HepG2 (cell line): ENCODE measurements around the gene WNT3A. TPM values are rescaled to one million over a fixed set of nuclear protein-coding genes. Genes with fewer than 3 reads are reported as not detected.

Experiments
- ATF1 ChIP-seq: IDR thresholded peaks from 2 replicates; pipeline ENCODE4 v1.6.1; 2016; ENCODE audit warnings: mild to moderate bottlenecking, control low read depth
- ATF7-NPFF ChIP-seq: sonication (generic); formaldehyde crosslinking; IDR thresholded peaks from 2 replicates; pipeline ENCODE4 v1.8.1; 2023; ENCODE audit warnings: mild to moderate bottlenecking, low read depth, missing genetic modification reagents, moderate library complexity
- IKZF4 ChIP-seq: sonication (generic); formaldehyde crosslinking; IDR thresholded peaks from 2 replicates; pipeline ENCODE4 v1.5.1; 2020; ENCODE audit warnings: borderline replicate concordance, mild to moderate bottlenecking, low read depth, missing genetic modification reagents; ENCODE audit errors: not compliant biosample characterization
- KDM4B ChIP-seq: sonication (generic); formaldehyde crosslinking; IDR thresholded peaks from 2 replicates; pipeline ENCODE4 v1.4.0; 2020; ENCODE audit warnings: missing genetic modification reagents
- SIN3B ChIP-seq: fragments of 150-350 bp; IDR thresholded peaks from 2 replicates; pipeline ENCODE4 v1.6.1; 2014; ENCODE audit warnings: low read length
- TBL1XR1 ChIP-seq: fragments of 150-350 bp; IDR thresholded peaks from 2 replicates; pipeline ENCODE4 v1.6.1; 2014; ENCODE audit warnings: borderline replicate concordance, low read length; ENCODE audit not compliant: partially characterized antibody
- TCF7 ChIP-seq: sonication (generic); IDR thresholded peaks from 2 replicates; pipeline ENCODE4 v1.6.1; 2016; ENCODE audit warnings: antibody characterized with exemption, low read depth
- TOPORS ChIP-seq: sonication (generic); formaldehyde crosslinking; IDR thresholded peaks from 2 replicates; pipeline ENCODE4 v1.8.0; 2023; ENCODE audit warnings: mild to moderate bottlenecking, missing genetic modification reagents
- TRIM24 ChIP-seq: sonication (generic); formaldehyde crosslinking; IDR thresholded peaks from 2 replicates; pipeline ENCODE4 v1.8.0; 2022; ENCODE audit warnings: mild to moderate bottlenecking, missing genetic modification reagents
- ZNF251 ChIP-seq: sonication (generic); formaldehyde crosslinking; IDR thresholded peaks from 2 replicates; pipeline ENCODE4 v1.9.0; 2021; ENCODE audit warnings: mild to moderate bottlenecking, missing genetic modification reagents
- ZNF44 ChIP-seq: sonication (generic); formaldehyde crosslinking; IDR thresholded peaks from 2 replicates; pipeline ENCODE4 v1.5.1; 2020; ENCODE audit warnings: mild to moderate bottlenecking, missing genetic modification reagents
- ZNF569 ChIP-seq: sonication (generic); formaldehyde crosslinking; IDR thresholded peaks from 2 replicates; pipeline ENCODE4 v1.5.0; 2020; ENCODE audit warnings: mild to moderate bottlenecking, missing genetic modification reagents, moderate library complexity, borderline replicate concordance
- ZNF749 ChIP-seq: sonication (generic); formaldehyde crosslinking; IDR thresholded peaks from 2 replicates; pipeline ENCODE4 v1.8.0; 2022; ENCODE audit warnings: mild to moderate bottlenecking, missing genetic modification reagents, moderate library complexity, borderline replicate concordance
- ZNF777 ChIP-seq: sonication (generic); formaldehyde crosslinking; IDR thresholded peaks from 2 replicates; pipeline ENCODE4 v1.4.0; 2020; ENCODE audit warnings: missing genetic modification reagents
- polyA plus RNA-seq, 8 experiments: library from polyadenylated mRNA; depleted of rRNA in 3 of 8; stranded (reverse) in 7 of 8; unstranded in 1 of 8; fragments of >200 nt; fragmentation: Illumina TruSeq in 4 of 8; extraction: Trizol in 4 of 8; gene quantifications; 2 replicates each; pipeline versions ENCODE4 v1.2.1 to v1.2.3, GENCODE V29; 2011 to 2016; ENCODE audit warnings: low read depth in 4 of 8, missing spikeins in 1 of 8, mixed read lengths in 1 of 8; ENCODE audit not compliant: insufficient read depth in 1 of 8
- total RNA-seq, 5 experiments: library from RNA; depleted of rRNA; stranded (reverse); fragments of >200 nt; fragmentation: Illumina TruSeq; extraction: Trizol; gene quantifications; 2 replicates each; pipeline ENCODE4 v1.2.3, GENCODE V29; 2016; ENCODE audit warnings: low read depth in 1 of 5
- TF ChIP-seq, protein P1 (sequence below): IDR thresholded peaks from 2 replicates; pipeline ENCODE4 v1.6.1; 2012; ENCODE audit warnings: low read depth, low read length, improper control_type of control experiment
- TF ChIP-seq, protein P2 (sequence below): sonication (generic); formaldehyde crosslinking; IDR thresholded peaks from 2 replicates; pipeline ENCODE4 v1.5.1; 2020; ENCODE audit warnings: mild to moderate bottlenecking, missing genetic modification reagents, borderline replicate concordance
- TF ChIP-seq, protein P3 (sequence below): sonication (generic); formaldehyde crosslinking; IDR thresholded peaks from 2 replicates; pipeline ENCODE4 v1.9.0; 2021; ENCODE audit warnings: missing genetic modification reagents, borderline replicate concordance
- TF ChIP-seq, protein P4 (sequence below): sonication (generic); formaldehyde crosslinking; IDR thresholded peaks from 2 replicates; pipeline ENCODE4 v1.4.0; 2020; ENCODE audit warnings: missing genetic modification reagents, borderline replicate concordance
- TF ChIP-seq, protein P5 (sequence below): sonication (generic); formaldehyde crosslinking; IDR thresholded peaks from 2 replicates; pipeline ENCODE4 v1.4.0; 2020; ENCODE audit warnings: missing genetic modification reagents
- TF ChIP-seq, protein P6 (sequence below): sonication (generic); formaldehyde crosslinking; IDR thresholded peaks from 2 replicates; pipeline ENCODE4 v1.8.0; 2022; ENCODE audit warnings: mild to moderate bottlenecking, missing genetic modification reagents, moderate library complexity

The WNT3A gene
- total and polyA plus RNA-seq, 2 of the 13 experiments (the other 11 are each of a cell fraction or from before 2014, with no cell fraction given): not detected

DNA sequence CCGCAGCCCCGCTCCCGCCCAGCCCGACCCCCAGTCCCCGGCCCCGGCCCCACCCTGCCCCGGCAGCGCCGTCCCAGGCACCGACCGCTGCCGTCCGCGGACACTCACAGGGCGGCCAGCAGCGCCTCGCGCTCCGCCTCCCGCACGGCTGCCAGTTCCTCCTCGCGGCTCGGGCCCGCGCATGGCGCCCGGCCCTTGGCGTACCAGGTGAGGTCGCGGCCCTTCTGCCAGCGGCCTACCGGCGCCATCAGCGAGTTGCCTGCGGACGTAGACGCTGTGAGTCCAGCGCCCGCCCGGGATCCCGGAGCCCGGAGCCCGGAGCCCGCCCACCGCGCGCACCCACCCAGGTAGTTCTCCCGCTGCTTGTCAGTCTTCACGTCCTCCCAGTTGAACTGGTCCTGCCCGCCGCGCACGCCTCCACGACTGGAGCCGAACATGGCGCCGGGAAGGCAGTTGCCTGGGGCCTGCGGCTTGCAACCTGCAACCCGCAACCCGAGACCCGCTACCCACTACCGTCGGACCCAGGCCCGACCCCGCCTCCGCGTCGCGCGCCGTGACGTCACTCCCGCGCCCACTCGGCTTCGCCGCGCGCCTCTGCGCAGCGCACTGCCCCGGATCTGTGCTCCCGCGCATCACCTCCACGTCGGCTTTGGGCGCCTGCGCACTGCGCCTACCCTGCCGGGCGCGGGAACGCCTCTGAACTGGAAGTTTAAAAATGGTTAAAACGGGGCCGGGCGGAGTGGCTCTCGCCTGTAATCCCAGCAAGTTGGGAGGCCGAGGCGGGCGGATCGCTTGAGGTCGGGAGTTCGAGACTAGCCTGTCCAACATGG is 96.2 kb downstream of the WNT3A start, which contains the start of gene C1orf35 (continued):
- TF ChIP-seq, protein P1, sequence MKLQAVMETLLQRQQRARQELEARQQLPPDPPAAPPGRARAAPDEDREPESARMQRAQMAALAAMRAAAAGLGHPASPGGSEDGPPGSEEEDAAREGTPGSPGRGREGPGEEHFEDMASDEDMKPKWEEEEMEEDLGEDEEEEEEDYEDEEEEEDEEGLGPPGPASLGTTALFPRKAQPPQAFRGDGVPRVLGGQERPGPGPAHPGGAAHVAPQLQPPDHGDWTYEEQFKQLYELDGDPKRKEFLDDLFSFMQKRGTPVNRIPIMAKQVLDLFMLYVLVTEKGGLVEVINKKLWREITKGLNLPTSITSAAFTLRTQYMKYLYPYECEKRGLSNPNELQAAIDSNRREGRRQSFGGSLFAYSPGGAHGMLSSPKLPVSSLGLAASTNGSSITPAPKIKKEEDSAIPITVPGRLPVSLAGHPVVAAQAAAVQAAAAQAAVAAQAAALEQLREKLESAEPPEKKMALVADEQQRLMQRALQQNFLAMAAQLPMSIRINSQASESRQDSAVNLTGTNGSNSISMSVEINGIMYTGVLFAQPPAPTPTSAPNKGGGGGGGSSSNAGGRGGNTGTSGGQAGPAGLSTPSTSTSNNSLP: no peak
- TF ChIP-seq, protein P2, sequence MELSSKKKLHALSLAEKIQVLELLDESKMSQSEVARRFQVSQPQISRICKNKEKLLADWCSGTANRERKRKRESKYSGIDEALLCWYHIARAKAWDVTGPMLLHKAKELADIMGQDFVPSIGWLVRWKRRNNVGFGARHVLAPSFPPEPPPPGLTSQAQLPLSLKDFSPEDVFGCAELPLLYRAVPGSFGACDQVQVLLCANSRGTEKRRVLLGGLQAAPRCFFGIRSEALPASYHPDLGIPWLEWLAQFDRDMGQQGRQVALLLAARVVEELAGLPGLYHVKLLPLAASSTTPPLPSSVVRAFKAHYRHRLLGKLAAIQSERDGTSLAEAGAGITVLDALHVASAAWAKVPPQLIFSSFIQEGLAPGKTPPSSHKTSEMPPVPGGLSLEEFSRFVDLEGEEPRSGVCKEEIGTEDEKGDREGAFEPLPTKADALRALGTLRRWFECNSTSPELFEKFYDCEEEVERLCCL: no peak
- peak; percentile 88 for TF ChIP-seq ATF7-NPFF
- TF ChIP-seq, protein P3, sequence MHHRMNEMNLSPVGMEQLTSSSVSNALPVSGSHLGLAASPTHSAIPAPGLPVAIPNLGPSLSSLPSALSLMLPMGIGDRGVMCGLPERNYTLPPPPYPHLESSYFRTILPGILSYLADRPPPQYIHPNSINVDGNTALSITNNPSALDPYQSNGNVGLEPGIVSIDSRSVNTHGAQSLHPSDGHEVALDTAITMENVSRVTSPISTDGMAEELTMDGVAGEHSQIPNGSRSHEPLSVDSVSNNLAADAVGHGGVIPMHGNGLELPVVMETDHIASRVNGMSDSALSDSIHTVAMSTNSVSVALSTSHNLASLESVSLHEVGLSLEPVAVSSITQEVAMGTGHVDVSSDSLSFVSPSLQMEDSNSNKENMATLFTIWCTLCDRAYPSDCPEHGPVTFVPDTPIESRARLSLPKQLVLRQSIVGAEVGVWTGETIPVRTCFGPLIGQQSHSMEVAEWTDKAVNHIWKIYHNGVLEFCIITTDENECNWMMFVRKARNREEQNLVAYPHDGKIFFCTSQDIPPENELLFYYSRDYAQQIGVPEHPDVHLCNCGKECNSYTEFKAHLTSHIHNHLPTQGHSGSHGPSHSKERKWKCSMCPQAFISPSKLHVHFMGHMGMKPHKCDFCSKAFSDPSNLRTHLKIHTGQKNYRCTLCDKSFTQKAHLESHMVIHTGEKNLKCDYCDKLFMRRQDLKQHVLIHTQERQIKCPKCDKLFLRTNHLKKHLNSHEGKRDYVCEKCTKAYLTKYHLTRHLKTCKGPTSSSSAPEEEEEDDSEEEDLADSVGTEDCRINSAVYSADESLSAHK: no peak
- no peak for TF ChIP-seq TRIM24 (CRISPR knock-in tag)
- TF ChIP-seq, protein P4, sequence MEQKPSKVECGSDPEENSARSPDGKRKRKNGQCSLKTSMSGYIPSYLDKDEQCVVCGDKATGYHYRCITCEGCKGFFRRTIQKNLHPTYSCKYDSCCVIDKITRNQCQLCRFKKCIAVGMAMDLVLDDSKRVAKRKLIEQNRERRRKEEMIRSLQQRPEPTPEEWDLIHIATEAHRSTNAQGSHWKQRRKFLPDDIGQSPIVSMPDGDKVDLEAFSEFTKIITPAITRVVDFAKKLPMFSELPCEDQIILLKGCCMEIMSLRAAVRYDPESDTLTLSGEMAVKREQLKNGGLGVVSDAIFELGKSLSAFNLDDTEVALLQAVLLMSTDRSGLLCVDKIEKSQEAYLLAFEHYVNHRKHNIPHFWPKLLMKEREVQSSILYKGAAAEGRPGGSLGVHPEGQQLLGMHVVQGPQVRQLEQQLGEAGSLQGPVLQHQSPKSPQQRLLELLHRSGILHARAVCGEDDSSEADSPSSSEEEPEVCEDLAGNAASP (CRISPR knock-in tag): peak; percentile 68; the same call in 1 of the 2 replicates
- peak; percentile 52 for TF ChIP-seq TBL1XR1
- peak; percentile 62; the same call in 1 of the 2 replicates for TF ChIP-seq TOPORS (CRISPR knock-in tag)
- no peak for TF ChIP-seq ZNF251 (CRISPR knock-in tag)
- TF ChIP-seq TCF7: no peak
- peak; percentile 97 for TF ChIP-seq ZNF777 (CRISPR knock-in tag)
- peak; percentile 76 for TF ChIP-seq SIN3B
- TF ChIP-seq ZNF569 (CRISPR knock-in tag): no peak
- no peak for TF ChIP-seq KDM4B
- TF ChIP-seq IKZF4 (CRISPR knock-in tag): no peak
- 0 out of 2 replicates have a peak, but pooled peaks have one; percentile 37 for TF ChIP-seq ZNF44 (CRISPR knock-in tag)
- TF ChIP-seq, protein P5, sequence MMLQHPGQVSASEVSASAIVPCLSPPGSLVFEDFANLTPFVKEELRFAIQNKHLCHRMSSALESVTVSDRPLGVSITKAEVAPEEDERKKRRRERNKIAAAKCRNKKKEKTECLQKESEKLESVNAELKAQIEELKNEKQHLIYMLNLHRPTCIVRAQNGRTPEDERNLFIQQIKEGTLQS (CRISPR knock-in tag): peak; percentile 41; the same call in 1 of the 2 replicates
- TF ChIP-seq, protein P6, sequence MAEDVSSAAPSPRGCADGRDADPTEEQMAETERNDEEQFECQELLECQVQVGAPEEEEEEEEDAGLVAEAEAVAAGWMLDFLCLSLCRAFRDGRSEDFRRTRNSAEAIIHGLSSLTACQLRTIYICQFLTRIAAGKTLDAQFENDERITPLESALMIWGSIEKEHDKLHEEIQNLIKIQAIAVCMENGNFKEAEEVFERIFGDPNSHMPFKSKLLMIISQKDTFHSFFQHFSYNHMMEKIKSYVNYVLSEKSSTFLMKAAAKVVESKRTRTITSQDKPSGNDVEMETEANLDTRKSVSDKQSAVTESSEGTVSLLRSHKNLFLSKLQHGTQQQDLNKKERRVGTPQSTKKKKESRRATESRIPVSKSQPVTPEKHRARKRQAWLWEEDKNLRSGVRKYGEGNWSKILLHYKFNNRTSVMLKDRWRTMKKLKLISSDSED (CRISPR knock-in tag): no peak
- peak; percentile 94 for TF ChIP-seq ATF1
- TF ChIP-seq ZNF749 (CRISPR knock-in tag): 0 out of 2 replicates have a peak, but pooled peaks have one; percentile 71
